Endodermal cell (in vitro differentiated cells): ENCODE results near the gene COA8. TPM values are rescaled to one million over a fixed set of nuclear protein-coding genes. Genes with fewer than 3 reads are reported as not detected.

Experiments used
- DNase-seq: peaks from one replicate; pipeline ENCODE4 v3.0.0-alpha.2; 2017
- H3K27ac ChIP-seq: 2 replicates; pipeline ENCODE4 v1.5.1; 2013; ENCODE audit warnings: mild to moderate bottlenecking, low read depth, low read length, moderate library complexity
- H3K27me3 ChIP-seq: 2 replicates; pipeline ENCODE4 v1.6.1; 2013; ENCODE audit warnings: mild to moderate bottlenecking, low read length, moderate library complexity; ENCODE audit not compliant: insufficient read depth, control insufficient read depth, poor library complexity, severe bottlenecking
- H3K36me3 ChIP-seq: 2 replicates; pipeline ENCODE4 v1.7.0; 2013; ENCODE audit warnings: mild to moderate bottlenecking, low read length, moderate library complexity; ENCODE audit not compliant: control insufficient read depth, insufficient read depth
- H3K4me1 ChIP-seq: one replicate; pipeline ENCODE4 v1.7.0; 2013; ENCODE audit warnings: low read length; ENCODE audit not compliant: control insufficient read depth, insufficient read depth
- H3K4me3 ChIP-seq: 2 replicates; pipeline ENCODE4 v1.5.1; 2013; ENCODE audit warnings: mild to moderate bottlenecking, low read length, moderate library complexity
- H3K9ac ChIP-seq: 2 replicates; pipeline ENCODE4 v1.6.1; 2013; ENCODE audit warnings: mild to moderate bottlenecking, low read length, moderate library complexity; ENCODE audit not compliant: poor library complexity, severe bottlenecking; ENCODE audit errors: extremely low read depth
- H3K9me3 ChIP-seq: 2 replicates; pipeline ENCODE4 v1.6.1; 2013; ENCODE audit warnings: mild to moderate bottlenecking, low read length, moderate library complexity; ENCODE audit not compliant: control insufficient read depth
- H3K27ac Mint-ChIP-seq: 2 replicates; pipeline ENCODE4 v1.8.0; 2020; ENCODE audit warnings: mixed read lengths
- H3K27me3 Mint-ChIP-seq: 2 replicates; pipeline ENCODE4 v1.8.0; 2021; ENCODE audit warnings: mild to moderate bottlenecking, mixed read lengths; ENCODE audit not compliant: insufficient read depth
- H3K36me3 Mint-ChIP-seq: 2 replicates; pipeline ENCODE4 v1.8.0; 2020; ENCODE audit warnings: low read depth, mixed read lengths
- H3K4me1 Mint-ChIP-seq: 2 replicates; pipeline ENCODE4 v1.8.0; 2020; ENCODE audit warnings: mixed read lengths
- H3K4me3 Mint-ChIP-seq: 2 replicates; pipeline ENCODE4 v1.8.0; 2020; ENCODE audit warnings: mild to moderate bottlenecking, moderate library complexity, mixed read lengths
- H3K9me3 Mint-ChIP-seq: 2 replicates; pipeline ENCODE4 v1.8.0; 2020; ENCODE audit warnings: mild to moderate bottlenecking, mixed read lengths
- CTCF ChIP-seq: fragments of 200-600 bp; sonication (generic); conservative IDR thresholded peaks from 2 replicates; pipeline ENCODE4 v1.5.0; 2021; ENCODE audit warnings: antibody characterized with exemption, mild to moderate bottlenecking
- WGBS, 2 experiments: methylation state at CpG; one replicate each; pipeline versions ENCODE4 v1.1.5 to v1.1.7; 2013; ENCODE audit warnings: missing lambda C conversion rate in 2 of 2, mixed read lengths in 1 of 2; ENCODE audit not compliant: insufficient coverage in 1 of 2, insufficient read length in 1 of 2; 5-methylcytosine and 5-hydroxymethylcytosine counted together
- total RNA-seq, 2 donors: library from RNA; stranded (reverse); fragmentation: NEBNext Ultra II Directional in 1 of 2; extraction: Animal tissue kit (Norgen Biotek cat#: 25700) in 1 of 2; gene quantifications; 2 replicates in 1 of 2; 3 replicates in 1 of 2; pipeline ENCODE4 v1.2.1, GENCODE V29; 2021

COA8 gene
- total RNA-seq, 2 donors from 2014 or later, result 30.1 to 39.8 TPM

- no peaks in the 10 kb centered on the region for H3K9me3 ChIP-seq
- Mint-ChIP-seq H3K27ac (peak overlapping the region; percentile 32), H3K4me3 (no peak overlapping the region), H3K9me3 (no peaks in the 10 kb centered on the region), H3K4me1 (peaks cover 20% of the 10 kb centered on the region), H3K27me3 (no peaks in the 10 kb centered on the region), H3K36me3 (peaks cover 36% of the 10 kb centered on the region)
- 77 to 86% methylated on average over 1 of the region's 1 CpG for WGBS, 2 experiments
- no peak overlapping the region for H3K27ac ChIP-seq
- no peaks in the 10 kb centered on the region for H3K27me3 ChIP-seq
- no peak overlapping the region for H3K4me3 ChIP-seq
- peaks cover 32% of the 10 kb centered on the region for H3K36me3 ChIP-seq
- no peak overlapping the region for H3K9ac ChIP-seq
- TF ChIP-seq CTCF, result no peak
- DNase-seq, result no peak
- no peaks in the 10 kb centered on the region for H3K4me1 ChIP-seq
These were observed 70.6 kb downstream of the COA8 start for GRCh38 chr14:103633391-103633790.

DNA sequence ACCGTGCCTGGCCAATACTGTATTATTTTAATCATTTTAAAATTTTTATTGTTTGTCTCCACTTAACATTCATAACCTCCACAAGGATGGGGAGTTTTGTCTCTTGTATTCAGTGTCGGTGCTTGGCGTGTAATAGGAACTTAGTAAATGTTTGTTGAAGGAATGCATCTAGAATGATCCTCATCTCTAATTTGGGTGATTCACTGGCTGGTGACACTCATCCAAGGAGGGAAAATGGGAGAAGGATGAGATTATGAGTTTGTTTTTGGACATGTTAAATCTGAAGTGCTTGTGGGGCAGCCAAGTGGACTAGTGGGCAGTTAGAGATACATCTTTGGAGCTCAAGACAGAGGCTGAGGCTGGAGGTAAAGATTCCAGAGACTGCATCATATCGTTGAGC, 71.4 kb downstream of the COA8 start:
- 89% methylated on average over 1 to 4 of the region's 4 CpGs for WGBS, 2 experiments
- no peak overlapping the region for H3K27ac Mint-ChIP-seq
- no peaks in the 10 kb centered on the region for H3K27me3 Mint-ChIP-seq

GRCh38 chr14:103638594-103638993, 75.8 kb downstream of the COA8 start:
- Histone ChIP-seq H3K4me3 (no peak overlapping the region), H3K27ac (no peak overlapping the region), H3K9me3 (no peaks in the 10 kb centered on the region), H3K9ac (no peak overlapping the region), H3K4me1 (no peaks in the 10 kb centered on the region), H3K27me3 (no peaks in the 10 kb centered on the region), H3K36me3 (peaks cover 29% of the 10 kb centered on the region)
- peaks cover 7% of the 10 kb centered on the region for H3K4me1 Mint-ChIP-seq
- H3K27me3 Mint-ChIP-seq, result no peaks in the 10 kb centered on the region
- no peaks in the 10 kb centered on the region for H3K9me3 Mint-ChIP-seq
- no peak for TF ChIP-seq CTCF
- no peak for DNase-seq
- H3K27ac Mint-ChIP-seq, result peak overlapping the region; percentile 3
- H3K36me3 Mint-ChIP-seq, result peaks cover 37% of the 10 kb centered on the region
- H3K4me3 Mint-ChIP-seq, result no peak overlapping the region
- WGBS, 2 experiments, result 95% methylated on average over 3 of the region's 3 CpGs; no CpG with 5 or more reads in 1 of the 2 experiments

More for the DNA sequence above, 71.4 kb downstream of the COA8 start:
- H3K27me3 ChIP-seq, result no peaks in the 10 kb centered on the region
- H3K9me3 ChIP-seq, result no peaks in the 10 kb centered on the region
- Mint-ChIP-seq H3K36me3 (peaks cover 42% of the 10 kb centered on the region), H3K4me3 (no peak overlapping the region), H3K4me1 (peaks cover 20% of the 10 kb centered on the region), H3K9me3 (no peaks in the 10 kb centered on the region)
- no peak overlapping the region for H3K27ac ChIP-seq
- H3K4me3 ChIP-seq, result no peak overlapping the region
- peaks cover 32% of the 10 kb centered on the region for H3K36me3 ChIP-seq
- H3K9ac ChIP-seq, result no peak overlapping the region
- H3K4me1 ChIP-seq, result no peaks in the 10 kb centered on the region
- TF ChIP-seq CTCF, result no peak
- no peak for DNase-seq

Other genes with a start within 250 kb of the COA8 start
- 100 to 1,000 TPM; 267 to 339 TPM for gene EIF5, start 228.7 kb upstream of the COA8 start, total RNA-seq
- 100 to 1,000 TPM in 1 of 2 donors, 10 to 100 TPM in 1; 95.8 to 106 TPM for gene MARK3, start 177.5 kb upstream of the COA8 start, total RNA-seq
- 100 to 1,000 TPM; 602 to 920 TPM for gene CKB, start 40.1 kb upstream of the COA8 start, total RNA-seq
- 1 to 10 TPM; 7.4 to 7.9 TPM for gene TRMT61A, start 33.8 kb upstream of the COA8 start, total RNA-seq
- 10 to 100 TPM; 27.6 to 28.1 TPM for gene BAG5, start 303 bp upstream of the COA8 start, total RNA-seq
- gene KLC1, start 66.3 kb downstream of the COA8 start, total RNA-seq, result 100 to 1,000 TPM; 170 to 178 TPM
- 10 to 100 TPM; 39.2 to 42.6 TPM for gene XRCC3, start 152.5 kb downstream of the COA8 start, total RNA-seq
- 10 to 100 TPM; 42.5 to 55.6 TPM for gene ZFYVE21, start 152.8 kb downstream of the COA8 start, total RNA-seq